Measurements from ENCODE around the gene RPS15A. TPM values are rescaled to one million over a fixed set of nuclear protein-coding genes. Genes with fewer than 3 reads are reported as not detected.

RPS15A gene
- polyA plus RNA-seq, 2 of the 4 experiments (the other 2 are of a cell fraction): 1,817 to 4,362 TPM

DNA sequence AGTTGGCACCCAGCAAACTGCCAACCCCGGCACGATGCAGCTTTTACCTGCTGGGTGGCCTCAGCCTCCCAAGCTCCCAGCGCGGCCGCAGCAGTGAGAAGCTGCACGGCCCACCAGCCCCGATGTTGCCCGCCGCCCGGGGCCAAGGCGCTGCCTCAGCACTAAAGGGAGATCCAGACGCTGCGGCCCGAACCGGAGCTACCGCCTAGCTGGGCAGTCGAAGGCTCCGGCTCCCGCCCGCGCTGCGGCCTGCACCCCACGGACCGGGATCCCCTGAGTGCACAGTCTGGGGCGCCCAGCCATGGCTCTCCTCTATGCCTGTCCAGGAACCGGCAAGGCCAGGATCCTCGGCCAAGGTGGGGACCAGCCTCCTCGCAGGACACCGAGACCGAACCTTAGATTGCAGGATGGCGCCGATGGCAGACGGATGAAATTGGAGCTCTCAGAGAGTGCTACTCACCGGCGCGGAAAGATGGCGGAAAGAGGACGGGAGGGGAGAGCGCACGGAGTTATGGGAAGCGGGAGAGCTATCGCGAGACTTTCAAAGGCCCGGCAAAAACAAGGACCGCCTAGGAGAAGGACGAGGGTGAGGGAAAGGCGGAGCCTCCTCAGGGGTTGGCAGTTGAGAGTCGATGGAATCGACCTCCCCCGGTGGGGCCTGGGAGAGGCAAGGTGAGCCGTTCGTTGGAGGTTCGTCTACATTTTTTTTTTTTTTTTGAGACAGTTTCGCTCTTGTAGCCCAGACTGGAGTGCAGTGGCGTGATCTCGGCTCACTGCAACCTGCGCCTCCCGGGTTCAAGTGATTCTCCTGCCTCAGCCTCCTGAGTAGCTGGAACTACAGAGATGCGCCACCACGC is at the start of gene RPS15A (continued):
- TF ChIP-seq, protein P1, sequence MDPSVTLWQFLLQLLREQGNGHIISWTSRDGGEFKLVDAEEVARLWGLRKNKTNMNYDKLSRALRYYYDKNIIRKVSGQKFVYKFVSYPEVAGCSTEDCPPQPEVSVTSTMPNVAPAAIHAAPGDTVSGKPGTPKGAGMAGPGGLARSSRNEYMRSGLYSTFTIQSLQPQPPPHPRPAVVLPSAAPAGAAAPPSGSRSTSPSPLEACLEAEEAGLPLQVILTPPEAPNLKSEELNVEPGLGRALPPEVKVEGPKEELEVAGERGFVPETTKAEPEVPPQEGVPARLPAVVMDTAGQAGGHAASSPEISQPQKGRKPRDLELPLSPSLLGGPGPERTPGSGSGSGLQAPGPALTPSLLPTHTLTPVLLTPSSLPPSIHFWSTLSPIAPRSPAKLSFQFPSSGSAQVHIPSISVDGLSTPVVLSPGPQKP (IDR thresholded peaks at IDR 0.05; ENCODE audit: low read depth, low read length): no peak
- TF ChIP-seq HDAC2 (IDR thresholded peaks at IDR 0.05) (no peak), FOSL2 (IDR thresholded peaks at IDR 0.05) (no peak), FOSL2 (CRISPR knock-in tag; IDR thresholded peaks at IDR 0.05) (0 out of 2 replicates have a peak, but pooled peaks have one; percentile 19), ESRRA (IDR thresholded peaks at IDR 0.05; ENCODE audit: borderline replicate concordance, low read length) (no peak), MYC (IDR thresholded peaks at IDR 0.05; ENCODE audit: borderline replicate concordance, low read length) (peak; percentile 95), HOXB13 (CRISPR knock-in tag; IDR thresholded peaks at IDR 0.05; ENCODE audit: low read depth) (no peak), MAFK (IDR thresholded peaks at IDR 0.05; ENCODE audit: partially characterized antibody) (peak; percentile 20), POLR2A (IDR thresholded peaks at IDR 0.05; ENCODE audit: low read length) (peak; percentile 88), CHD4 (IDR thresholded peaks at IDR 0.05; ENCODE audit: borderline replicate concordance) (no peak), SREBF2 (IDR thresholded peaks at IDR 0.05) (no peak)
- TF ChIP-seq, protein P2, sequence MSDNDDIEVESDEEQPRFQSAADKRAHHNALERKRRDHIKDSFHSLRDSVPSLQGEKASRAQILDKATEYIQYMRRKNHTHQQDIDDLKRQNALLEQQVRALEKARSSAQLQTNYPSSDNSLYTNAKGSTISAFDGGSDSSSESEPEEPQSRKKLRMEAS (IDR thresholded peaks at IDR 0.05): peak; percentile 97

DNA sequence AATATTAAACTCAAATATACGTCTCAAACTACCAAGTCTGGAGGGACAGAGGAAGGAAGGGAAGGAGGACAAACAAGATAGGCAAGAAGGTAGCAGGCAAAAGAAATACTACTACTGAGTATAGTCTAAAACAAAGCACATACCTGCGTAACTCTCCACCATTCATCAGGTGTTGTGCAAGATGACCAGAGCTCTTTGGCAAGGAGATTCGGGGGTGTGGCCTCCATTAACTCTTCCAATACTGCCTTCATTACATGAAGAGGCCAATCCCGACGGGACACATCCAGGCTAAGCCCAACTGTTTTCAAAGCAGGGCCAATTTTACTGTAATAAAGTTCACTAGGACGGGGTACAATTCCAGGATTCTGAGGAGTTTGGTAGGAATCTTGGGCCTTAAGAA is 49.4 kb upstream of the RPS15A start:
- Histone ChIP-seq H3K9me3 (no peaks in the 10 kb centered on the region), H3K4me1 (no peaks in the 10 kb centered on the region), H3K4me3 (no peak overlapping the region), H3K4me2 (no peak overlapping the region), H3K27ac (no peak overlapping the region)
- TF ChIP-seq CEBPB (IDR thresholded peaks at IDR 0.05) (0 out of 4 replicates have a peak, but pooled peaks of 1 of the 2 experiments have one; percentile 19), ZNF302 (CRISPR knock-in tag; IDR thresholded peaks at IDR 0.05) (no peak)
- CTCF ChIA-PET: interaction anchor here (1.3 to 1.9 kb wide), 2 partner anchors 36 to 37 kb away, joined by 5 to 6 read pairs; no protein-coding TSS in a partner anchor
- ATAC-seq (no peak), DNase-seq (ENCODE audit: low read depth in 1 of 2, low spot score in 1 of 2) (no peak), FAIRE-seq (no peak)
- POLR2A ChIA-PET: no interaction called here
- WGBS (ENCODE audit: missing lambda C conversion rate): 86% methylated on average over 6 of the region's 6 CpGs

DNA sequence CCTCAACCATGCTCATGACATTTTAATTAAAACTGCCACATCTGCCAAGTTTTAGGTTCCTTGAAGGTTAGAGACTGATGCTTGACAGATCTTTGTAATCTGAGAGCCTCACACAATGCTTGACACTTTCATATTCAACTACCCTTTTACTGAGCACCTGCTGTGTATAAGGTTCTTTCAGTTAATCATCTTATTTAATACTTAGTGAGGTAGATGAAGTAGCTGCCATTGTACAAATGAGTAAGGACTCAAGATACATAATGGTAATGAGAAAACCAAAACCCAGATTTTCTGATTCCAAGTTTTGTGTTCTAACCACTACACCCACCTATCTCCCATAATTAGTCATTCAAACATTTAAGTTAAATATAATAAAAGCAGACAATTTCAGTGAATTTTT is 46.6 kb upstream of the RPS15A start:
- CTCF ChIA-PET: interaction anchor here (1.0 to 1.1 kb wide), 2 partner anchors 11 to 35 kb away, joined by 3 to 4 read pairs; partner anchors contain the start of gene ARL6IP1
- TF ChIP-seq FOSL2 (IDR thresholded peaks at IDR 0.05) (no peak), FOSL2 (CRISPR knock-in tag; IDR thresholded peaks at IDR 0.05) (no peak), RFX5 (IDR thresholded peaks at IDR 0.05) (no peak), NFE2L2 (conservative IDR thresholded peaks at IDR 0.05; ENCODE audit: low read length) (no peak), RNF2 (IDR thresholded peaks at IDR 0.05; ENCODE audit: borderline replicate concordance, low read depth) (no peak), HDAC2 (IDR thresholded peaks at IDR 0.05) (no peak), HEYL (CRISPR knock-in tag; IDR thresholded peaks at IDR 0.05) (no peak), TP53 (CRISPR knock-in tag; IDR thresholded peaks at IDR 0.05) (no peak), EHF (CRISPR knock-in tag; IDR thresholded peaks at IDR 0.05) (no peak), EP300 (IDR thresholded peaks at IDR 0.05) (no peak), MAZ (IDR thresholded peaks at IDR 0.05; ENCODE audit: borderline replicate concordance, low read depth, low read length) (no peak)
- TF ChIP-seq, protein P3, sequence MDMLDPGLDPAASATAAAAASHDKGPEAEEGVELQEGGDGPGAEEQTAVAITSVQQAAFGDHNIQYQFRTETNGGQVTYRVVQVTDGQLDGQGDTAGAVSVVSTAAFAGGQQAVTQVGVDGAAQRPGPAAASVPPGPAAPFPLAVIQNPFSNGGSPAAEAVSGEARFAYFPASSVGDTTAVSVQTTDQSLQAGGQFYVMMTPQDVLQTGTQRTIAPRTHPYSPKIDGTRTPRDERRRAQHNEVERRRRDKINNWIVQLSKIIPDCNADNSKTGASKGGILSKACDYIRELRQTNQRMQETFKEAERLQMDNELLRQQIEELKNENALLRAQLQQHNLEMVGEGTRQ (IDR thresholded peaks at IDR 0.05): no peak
- POLR2A ChIA-PET: interaction anchor here (0.6 kb wide), 1 partner anchor 35 kb away, joined by 3 read pairs; the partner anchor contains the start of gene ARL6IP1
- H3K4me1 ChIP-seq: no peaks in the 10 kb centered on the region
- DNase-seq (ENCODE audit: low read depth in 1 of 2, low spot score in 1 of 2) (no peak), FAIRE-seq (no peak), ATAC-seq (no peak)
- H3K4me3 ChIP-seq: no peak overlapping the region
- H3K27ac ChIP-seq: no peak overlapping the region
- no peaks in the 10 kb centered on the region for H3K9me3 ChIP-seq
- no peak overlapping the region for H3K4me2 ChIP-seq
